HG03045 (cell line): ENCODE results near the gene TBC1D2.

Source experiments
- ATAC-seq: cut with Tn5 transposase; IDR thresholded peaks from one replicate; pipeline ENCODE4 v1.9.1; 2021; ENCODE audit warnings: mild to moderate bottlenecking, moderate library complexity; ENCODE audit not compliant: unreplicated experiment

The TBC1D2 gene

DNA sequence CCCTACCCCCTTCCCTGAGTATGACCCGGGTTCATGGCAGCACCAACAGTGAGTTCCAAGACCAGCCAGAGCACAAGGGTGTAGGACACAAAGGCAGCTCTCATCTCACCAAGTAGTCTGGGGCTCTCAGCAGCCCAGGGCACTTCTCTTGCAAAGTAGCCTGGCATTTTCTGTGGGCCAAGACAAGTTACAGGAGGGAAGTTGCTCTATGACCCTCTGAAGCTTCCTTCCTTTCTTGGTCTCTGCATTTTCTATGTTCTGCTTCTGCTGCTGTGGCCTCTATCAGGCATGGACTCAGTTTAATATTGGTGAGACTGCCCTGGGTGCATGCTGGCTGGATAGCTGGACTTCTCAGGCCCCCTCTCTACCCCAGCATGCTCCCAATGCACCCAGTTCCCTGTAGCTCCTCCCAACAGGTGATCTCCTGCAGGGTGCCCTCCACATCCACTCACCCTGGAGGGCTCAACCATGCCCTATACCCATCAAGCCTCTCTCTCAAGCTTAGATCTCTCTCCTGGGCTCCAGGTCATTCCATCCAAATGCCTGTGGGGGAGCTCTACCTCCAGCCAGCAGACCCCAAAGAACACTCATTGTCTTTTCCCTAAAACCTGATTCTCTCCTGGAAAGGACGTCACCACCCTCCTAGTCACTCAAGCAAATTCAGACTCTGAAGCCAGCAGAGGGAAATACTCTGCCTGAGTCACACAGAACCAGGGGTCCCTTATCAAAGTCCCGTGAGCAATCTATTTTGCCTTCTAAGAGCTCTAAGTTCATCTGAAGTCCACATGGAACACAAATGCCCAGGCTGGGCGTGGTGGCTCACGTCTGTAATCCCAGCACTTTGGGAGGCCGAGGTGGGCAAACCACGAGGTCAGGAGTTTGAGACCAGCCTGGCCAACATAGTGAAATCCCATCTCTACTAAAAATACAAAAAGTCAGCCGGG, 13.8 kb downstream of the TBC1D2 start:
- ATAC-seq: no peak

DNA sequence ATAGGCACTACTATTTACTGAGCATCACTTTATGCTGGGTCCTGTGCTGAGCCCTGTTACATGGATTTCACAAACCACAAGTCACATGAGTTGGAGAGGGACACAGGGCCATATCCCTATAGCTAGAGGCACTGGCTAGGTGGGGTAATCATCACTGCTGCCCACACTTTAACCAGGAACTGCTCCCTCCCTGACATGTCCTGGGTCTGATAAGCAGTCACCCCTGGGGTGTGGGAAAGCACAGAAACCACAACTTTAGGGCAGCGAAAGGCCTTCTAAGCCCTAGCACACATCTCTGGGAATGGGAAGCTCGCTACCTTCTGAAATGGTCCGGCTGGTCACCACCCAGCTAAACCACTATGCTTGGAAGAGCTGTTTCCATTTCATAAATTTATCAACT, 15.0 kb downstream of the TBC1D2 start:
- ATAC-seq: no peak

DNA sequence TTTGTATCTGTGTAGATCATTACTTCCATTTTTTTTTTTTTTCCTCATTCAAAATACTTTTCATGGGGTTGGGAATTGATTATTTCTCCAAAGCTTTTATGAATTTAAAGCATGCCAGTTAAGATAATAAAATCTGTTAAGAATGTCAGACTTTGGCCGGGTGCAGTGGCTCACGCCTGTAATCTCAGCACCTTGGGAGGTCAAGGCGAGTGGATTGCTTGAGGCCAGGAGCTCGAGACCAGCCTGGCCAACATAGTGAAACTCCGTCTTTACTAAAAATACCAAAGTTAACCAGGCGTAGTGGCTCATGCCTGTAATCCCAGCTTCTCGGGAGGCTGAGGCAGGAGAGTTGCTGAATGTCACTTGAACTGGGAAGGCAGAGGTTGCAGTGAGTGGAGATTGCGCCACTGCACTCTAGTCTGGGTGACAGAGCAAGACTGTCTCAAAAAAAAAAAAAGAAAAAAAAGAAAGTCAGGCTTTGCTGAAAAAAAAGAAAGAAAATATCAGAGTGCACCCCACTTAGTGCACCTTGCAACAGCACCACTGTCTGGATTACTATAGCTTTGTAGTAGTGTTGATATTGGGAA, 18.5 kb downstream of the TBC1D2 start:
- ATAC-seq: no peak

DNA sequence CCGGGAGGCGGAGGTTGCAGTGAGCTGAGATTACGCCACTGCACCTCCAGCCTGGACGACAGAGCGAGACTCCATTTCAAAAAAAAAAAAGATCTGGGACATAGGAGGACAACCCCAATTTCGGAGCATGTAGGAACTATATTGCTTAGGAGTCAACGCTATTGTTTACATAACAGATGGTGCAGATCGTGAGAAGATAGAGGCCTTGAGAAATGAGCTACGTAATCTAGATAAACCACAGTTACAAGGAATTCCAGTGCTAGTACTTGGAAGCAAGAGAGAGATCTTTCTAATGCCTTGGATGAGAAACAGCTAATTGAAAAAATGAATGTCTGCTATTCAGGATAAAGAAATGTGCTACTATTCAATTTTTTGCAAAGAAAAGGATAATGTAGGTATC, 20.3 kb downstream of the TBC1D2 start:
- ATAC-seq: no peak

DNA sequence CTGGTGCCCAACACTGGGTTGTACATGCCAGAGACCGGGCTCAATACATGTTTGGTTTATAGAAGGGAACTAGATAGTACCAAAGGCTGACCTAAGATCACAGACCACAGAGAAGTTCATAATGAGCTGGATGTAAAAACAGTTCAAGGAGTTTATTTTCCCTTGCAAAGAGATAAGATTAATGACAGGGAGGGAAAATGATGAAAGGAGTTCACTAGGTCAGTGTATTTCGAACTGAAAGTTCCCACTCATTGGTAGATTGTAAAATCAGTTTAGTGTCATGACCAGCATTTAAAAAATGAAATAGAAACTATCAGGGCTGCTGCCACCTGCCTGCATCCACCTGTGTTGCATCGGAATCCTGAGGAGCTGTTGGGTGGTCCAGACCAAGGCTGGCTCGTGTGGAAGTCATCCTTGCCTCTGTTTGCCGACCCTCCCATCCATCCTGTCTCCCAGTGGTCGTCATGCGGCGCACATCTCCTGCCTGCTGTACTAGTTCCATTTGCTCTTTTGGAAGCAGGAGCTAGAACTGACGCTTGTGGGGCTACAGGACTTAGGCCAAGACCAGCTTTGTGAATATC, 21.1 kb downstream of the TBC1D2 start:
- ATAC-seq: no peak

DNA sequence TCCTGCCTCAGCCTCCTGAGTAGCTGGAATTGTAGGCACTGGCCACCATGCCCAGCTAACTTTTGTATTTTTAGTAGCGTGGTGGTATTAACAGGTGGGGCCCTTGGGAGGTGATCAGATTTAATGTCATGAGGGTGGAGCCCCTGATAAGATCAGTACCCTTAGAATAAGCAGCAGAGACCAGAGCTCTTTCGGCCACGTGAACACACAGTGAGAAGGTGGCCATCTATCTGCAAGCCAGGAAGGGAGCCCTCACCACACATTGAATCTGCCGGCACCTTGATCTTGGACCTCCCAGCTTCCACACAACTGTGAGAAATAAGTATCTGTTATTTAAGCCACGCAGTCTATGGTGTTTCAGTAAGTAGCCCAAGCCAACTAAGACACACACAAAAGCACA, 22.5 kb downstream of the TBC1D2 start:
- ATAC-seq: no peak

DNA sequence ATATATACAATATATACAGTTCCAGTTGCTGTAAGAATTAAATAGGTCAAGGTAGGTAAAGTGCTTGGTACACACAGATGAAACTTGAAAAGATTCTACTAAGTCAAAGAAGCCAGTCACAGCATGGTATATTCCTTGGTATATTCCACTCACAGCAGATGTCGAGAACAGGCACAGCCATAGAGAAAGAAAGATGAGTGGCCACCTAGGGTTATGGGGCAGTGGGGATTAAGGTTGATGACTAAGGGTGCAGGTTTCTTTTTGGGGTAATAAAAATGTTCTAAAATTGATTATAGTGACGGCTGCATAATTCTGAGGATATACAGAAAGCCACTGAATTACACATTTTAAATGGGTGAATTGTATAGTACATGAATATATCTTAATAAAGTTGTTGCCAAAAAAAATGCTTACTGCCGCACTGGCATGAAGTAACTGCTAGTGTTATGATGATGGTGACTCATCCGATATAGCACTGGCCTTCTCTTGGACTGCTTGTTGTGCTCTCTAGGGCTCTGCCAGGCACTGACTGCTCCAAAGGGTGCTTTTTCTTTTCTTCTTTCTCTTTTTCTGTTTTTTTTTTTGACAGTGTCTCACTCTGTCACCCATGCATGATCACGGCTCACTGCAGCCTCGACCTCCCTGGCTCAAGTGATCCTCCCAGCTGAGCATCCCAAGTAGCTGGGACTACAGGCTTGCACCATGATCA, 23.5 kb downstream of the TBC1D2 start:
- no peak for ATAC-seq

DNA sequence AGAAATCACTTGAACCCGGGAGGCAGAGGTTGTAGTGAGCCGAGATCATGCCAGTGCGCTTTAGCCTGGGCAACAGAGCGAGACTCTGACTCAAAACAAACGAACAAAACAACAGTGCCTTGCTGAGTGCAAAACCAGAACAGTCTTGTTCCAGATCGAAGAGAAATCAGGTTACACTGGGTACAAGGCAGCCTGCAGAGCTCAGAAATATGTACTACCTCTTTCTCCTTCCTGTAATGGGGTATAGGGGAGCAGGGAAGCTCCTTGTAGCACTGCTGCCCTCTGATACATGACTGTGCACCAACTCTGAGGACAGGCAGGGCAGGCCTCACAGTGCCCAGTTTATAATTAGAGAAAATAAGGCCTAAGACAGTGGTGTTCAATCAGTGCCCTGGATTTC, 24.7 kb downstream of the TBC1D2 start:
- no peak for ATAC-seq

DNA sequence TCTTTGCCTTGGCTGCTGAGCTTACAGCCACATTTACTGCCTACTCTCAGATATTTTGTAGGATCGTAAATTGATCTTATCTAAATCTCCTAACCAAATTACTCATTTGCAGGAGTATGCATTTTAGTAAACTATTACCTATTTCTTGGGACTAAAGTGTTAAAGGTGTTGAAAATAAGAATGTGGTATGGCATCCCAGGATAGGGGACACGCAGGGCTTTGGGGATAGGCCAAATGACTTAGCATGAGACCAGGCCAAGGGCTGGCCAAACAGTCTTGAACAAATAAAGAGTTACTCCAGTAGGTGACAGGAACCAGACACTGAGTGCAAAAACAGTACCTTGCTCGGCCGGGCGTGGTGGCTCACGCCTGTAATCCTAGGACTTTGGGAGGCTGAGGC, 25.1 kb downstream of the TBC1D2 start:
- ATAC-seq: no peak

DNA sequence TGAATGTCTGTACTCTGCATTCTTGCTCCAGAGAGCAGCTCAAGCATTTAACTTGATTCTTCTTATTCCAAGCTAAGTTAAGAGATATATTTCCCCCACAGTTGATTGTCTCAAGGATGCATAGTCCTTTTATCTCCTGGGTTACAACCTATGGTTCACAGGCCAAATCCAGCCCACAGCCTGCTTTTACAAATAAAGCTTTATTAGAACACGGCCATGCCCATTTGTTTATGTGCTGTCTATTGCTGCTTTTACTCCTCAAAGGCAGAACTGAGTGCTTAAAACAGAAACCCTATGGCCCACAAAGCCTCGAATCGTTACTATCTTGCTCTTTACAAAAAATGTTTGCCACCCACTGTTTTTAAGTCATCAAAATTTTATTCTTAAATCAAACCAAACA, 25.8 kb downstream of the TBC1D2 start:
- no peak for ATAC-seq

DNA sequence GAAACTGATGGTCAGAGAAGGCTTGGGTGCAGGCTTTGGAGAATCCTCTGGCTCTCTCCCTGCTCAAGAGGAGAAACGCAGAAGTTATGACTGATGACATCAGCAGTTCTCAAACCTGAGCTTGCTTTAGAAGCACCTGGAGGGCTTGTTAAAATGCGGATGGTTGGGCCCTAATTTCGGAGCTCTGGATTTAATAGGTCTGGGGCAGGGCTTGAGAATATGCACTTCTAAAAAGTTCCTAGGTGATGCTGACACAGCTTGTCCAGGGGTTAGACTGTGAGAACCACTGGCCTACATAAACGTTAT, 26.4 kb downstream of the TBC1D2 start:
- no peak for ATAC-seq

DNA sequence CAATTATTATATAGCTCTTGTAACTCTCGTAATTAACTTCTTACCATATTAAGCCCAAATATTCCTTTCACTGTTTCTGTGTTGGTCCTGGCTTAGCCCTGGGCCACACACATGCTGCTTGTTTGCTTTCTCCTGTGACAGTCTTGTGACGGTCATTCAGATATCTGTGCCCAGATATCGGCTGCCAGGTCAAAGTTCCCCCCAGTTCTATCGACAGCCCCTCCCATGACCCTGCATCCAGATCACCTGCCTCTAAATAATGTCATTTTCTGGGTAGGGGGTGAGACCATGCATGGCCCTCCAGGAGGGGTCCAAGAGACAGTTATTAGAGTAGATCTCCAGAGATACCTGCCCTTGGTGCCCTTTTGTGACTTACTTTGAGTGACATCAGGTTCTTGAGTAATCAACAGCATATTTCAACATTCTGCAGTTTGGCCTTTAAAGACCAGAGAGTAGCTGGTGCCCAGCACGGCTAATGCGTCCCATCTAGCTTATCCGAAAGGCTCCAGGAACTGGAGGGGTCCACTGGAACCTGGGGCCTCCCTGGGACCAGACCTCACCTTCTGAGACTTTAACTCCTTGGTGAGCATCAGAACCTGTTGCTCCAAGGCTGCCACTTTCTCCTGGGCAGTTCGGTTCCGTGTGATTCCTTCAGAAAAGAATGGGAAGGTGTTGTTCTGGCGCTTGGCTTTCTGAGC, 26.9 kb downstream of the TBC1D2 start:
- ATAC-seq: no peak

DNA sequence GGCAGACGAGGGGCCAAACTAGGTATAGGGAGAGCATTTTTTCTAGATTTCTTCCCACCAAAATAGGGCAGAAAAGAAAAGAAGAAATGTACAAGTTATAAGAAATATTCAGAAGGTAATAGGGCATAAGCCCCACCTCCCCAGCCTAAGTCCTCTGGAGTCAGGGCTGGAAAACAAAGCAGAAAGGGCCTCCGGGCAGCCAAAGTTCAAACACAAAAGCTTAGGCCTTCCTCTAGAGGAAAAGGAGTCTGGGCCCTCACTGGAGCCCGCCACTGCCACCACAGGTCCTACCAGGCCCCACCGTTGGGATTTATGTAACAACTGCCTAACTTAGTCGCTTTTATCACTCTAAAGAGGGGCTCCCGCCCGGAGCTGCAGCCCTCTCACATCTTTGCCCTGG, 27.6 kb downstream of the TBC1D2 start:
- ATAC-seq: no peak

DNA sequence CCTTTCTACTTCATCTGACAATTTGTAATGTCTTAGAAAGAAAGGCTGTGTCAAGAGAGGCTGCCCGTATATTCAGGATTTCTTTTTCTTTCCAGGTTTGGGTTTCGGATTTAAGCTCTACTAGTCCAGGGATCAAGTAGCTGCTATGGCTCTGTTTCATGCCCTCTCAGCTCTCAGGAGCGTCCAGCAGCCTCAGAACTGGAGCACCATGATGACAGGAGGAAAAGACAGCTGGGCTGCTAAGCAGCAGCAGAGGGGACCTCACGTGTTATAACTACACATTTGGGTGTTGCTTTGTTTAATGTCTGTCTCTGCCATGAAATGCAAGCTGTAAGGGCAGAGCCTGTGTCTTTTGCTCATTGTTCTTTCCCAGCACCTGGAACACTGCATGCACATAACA, 28.5 kb downstream of the TBC1D2 start:
- ATAC-seq: no peak

DNA sequence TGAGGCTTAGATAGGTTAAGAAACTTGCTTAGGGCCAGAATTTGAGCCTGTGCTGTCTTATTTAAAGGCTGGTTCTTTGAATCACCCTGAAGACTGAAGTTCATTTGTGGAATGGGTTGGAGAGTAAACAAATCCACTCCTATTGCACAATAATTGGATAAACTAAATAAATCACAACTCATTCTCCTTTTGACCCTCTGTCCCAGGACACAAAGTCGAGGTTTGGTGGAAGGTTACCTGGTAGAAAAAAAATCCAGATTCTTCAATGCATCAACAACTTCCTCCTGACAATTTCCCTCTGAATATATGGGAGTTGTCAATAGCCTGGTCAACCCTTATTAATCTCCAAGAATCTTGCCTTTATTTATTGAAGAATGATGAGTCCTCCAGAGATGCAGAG, 28.9 kb downstream of the TBC1D2 start:
- no peak for ATAC-seq

DNA sequence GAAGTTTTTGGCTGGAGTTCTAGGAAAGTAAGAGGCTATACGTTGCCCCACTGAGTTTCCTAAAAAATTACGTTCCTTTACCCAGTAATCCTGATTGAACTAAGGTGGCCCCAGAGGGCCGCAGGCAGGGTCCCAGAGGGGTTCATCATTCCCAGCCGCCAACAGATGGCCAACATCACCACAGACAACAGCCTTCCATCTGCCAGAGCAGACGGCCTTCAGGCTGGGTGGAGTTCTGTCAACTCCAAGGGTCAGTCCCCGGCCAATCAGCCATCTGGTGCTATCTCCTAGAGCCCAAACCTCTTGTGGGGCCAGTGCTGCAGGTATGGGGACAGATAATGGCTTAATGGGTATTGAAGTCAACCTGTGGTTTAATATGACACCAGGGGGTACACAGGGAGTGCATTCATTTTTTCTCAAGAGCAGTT, 30.4 kb downstream of the TBC1D2 start:
- no peak for ATAC-seq

DNA sequence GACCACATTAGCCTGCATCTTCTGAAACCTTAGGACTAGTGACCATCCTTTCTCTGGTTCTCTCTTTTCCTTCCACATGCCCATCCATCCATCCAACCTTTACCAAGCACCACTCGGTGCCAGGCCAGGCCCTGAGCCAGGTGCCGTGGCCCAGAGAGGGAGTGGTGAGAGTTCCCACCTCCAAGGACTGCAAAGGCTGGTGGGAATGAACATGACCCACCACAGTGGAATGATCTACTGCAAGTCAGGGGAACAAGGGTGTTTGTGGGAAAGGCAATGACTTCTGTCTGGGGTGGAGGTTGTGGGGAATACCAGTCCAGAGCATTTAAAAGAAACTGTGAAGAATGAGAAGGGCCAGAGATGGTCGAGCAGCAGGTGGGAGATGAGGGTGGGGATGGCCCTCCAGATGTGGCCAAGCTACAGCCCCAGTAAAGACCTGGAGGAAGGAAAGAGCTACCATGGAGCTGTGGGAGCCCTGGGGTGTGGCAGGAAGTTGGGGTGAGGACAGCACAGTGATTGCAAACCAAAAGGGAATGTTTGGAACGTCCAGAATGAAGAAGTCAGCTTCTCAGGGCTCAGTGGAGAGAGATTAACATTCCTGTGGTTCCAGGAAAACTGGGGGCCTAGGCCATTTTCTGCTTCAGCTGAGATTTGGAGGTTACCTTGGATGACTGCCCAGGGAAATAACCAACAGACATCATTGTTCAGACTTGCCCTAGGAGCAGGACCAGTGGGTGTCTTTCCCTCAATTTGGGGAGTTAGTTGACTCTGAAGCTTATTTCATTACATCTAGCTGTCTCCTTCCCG, 32.4 kb downstream of the TBC1D2 start:
- ATAC-seq: no peak

DNA sequence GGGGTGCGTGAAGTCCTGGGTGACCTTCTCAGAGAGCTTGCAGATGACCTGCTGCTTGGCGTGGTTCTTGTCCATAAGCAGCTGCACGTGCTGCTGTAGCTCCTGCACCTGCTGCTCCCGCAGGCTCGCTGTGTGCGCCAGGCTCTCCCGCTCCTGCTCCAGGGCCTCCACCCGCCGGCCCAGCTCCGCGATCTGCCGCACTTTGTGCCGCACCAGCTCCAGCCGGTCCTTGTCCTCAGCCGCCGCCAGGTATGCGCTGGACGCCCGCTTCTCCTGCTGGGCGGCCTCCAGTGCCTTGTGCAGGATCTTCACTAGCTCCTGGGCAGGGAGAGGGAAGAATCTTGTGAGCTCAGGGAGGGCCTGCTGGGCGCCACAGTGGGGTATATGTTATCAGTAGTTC, 34.5 kb downstream of the TBC1D2 start:
- no peak for ATAC-seq

DNA sequence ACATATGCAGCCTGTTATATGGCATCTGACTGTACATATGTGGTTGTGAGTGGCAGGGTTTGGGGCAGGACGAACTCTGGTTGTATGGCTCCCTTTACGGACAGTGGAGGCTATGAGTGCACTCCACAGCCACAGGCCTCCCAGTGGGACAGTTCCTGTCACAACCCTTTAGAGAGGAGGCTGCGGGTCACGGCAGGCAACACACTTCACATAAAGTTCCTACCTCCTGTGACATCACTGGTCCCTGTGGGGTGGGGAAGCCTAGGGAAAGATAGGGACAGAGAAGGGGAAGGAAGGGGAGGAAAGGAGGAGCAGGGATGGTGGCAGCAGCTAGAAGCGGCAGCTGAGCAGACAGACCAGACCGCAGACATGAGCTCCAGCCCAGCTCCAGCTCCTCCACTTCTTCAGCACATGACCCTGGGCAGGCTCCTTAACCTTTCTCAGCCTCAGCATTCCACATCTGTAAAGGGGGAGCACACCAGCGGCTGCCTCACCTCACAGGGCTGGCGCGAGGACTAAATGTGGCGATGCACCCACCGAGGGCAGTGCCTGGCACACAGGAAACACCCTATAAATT, 35.6 kb downstream of the TBC1D2 start:
- no peak for ATAC-seq

DNA sequence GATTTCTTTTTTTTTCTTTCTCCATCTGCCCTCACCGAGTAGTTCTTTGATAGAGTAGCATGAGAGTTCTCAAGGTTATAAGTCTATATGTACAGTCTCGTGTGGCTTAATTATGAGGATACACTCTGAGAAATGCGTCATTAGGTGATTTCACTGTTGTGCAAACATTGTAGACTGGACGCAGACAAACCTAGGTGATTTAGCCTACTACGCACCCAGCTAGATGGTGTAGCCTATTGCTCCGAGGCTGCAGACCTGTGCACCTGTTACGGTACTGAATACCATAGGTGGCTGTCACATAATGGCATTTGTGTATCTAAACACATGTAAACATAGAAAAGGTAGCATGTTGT, 36.1 kb downstream of the TBC1D2 start:
- ATAC-seq: no peak
